ENCODE results near the gene ESPL1.

DNA sequence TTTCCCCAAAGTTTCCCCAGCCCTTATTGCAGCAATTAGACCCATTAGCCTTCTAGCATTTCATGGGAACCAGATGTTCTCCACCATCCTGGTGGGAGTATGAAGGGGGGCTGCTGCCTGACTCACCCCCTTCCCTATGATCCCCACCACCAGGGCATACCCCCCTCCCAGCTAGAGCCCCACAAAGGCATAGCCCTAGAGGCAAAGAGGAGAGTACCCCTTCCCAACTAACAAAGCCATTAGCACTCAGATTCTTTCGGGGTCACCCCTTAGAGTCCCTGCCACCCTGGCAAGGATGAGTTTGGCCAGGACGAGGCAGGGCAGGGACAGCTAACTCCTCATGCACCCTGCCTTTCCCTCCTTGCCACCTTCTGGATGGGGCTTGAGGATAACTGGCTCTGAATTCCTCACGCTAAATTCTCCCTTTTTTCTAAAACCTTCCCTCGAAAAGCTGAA is 45.3 kb upstream of the ESPL1 start:
- no peak for TF ChIP-seq FOXA1 (IDR thresholded peaks at IDR 0.05)
- no peak for TF ChIP-seq FOXM1 (IDR thresholded peaks at IDR 0.05; ENCODE audit: borderline replicate concordance)
- TF ChIP-seq NFRKB (IDR thresholded peaks at IDR 0.05) = no peak
- TF ChIP-seq HDGF (IDR thresholded peaks at IDR 0.05; ENCODE audit: borderline replicate concordance) = no peak
- no peak for TF ChIP-seq SP1 (IDR thresholded peaks at IDR 0.05)
- TF ChIP-seq LEF1 (IDR thresholded peaks at IDR 0.05; ENCODE audit: borderline replicate concordance) = no peak
- TF ChIP-seq BHLHE40 (IDR thresholded peaks at IDR 0.05; ENCODE audit: borderline replicate concordance) = no peak
- TF ChIP-seq FOXK2 (IDR thresholded peaks at IDR 0.05) = no peak
- TF ChIP-seq ARNT (IDR thresholded peaks at IDR 0.05) = no peak
- no peak for TF ChIP-seq PKNOX1 (IDR thresholded peaks at IDR 0.05)
- TF ChIP-seq TARDBP (IDR thresholded peaks at IDR 0.05) = no peak
